GM12891 (cell line): Measurements from ENCODE around the gene MIPOL1.

ENCODE experiments used
- POLR2A ChIP-seq: IDR thresholded peaks from 2 replicates; pipeline ENCODE4 v1.6.1; 2011; ENCODE audit warnings: low read depth, low read length, control low read depth
- POLR2AphosphoS5 ChIP-seq: IDR thresholded peaks from 2 replicates; pipeline ENCODE4 v1.6.1; 2011; ENCODE audit warnings: low read depth, low read length, control low read depth

DNA sequence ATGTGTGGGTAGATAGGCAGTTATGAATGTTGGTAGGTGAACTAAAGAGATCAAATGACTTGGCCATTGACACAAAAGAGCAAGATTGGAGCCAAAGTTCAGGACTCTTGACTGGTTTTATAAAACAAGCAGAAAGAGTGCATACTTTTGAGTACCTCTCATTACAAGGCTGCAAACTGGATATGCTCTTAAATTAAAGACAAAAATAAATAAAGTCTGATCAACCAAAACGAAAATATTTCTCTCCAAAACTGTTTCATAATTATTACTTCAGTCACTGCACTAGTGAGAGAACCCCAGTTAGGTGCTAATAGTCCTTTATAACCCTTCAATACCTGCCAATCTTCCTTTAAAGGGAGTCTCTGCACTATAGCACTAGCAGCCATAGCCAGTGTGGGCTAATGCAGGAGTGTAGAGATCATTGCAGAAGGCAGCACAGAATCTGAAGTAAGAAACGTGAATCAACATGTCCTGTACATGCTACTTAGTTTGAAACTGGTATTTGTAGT lies 250.2 kb downstream of the MIPOL1 start:
- TF ChIP-seq POLR2A (no peak), POLR2AphosphoS5 (no peak)
